Liver (tissue), 9 donors: ENCODE measurements around the gene IGF1R. TPM values are rescaled to one million over a fixed set of nuclear protein-coding genes. Genes with fewer than 3 reads are reported as not detected.

Experiments used
- DNase-seq: peaks from one replicate; pipeline ENCODE4 v3.0.0-alpha.2; 2017; ENCODE audit warnings: low spot score
- H3K27ac ChIP-seq, 2 donors: one replicate each; pipeline ENCODE4 v1.7.0; 2013; ENCODE audit warnings: inconsistent platforms in 2 of 2, low read length in 2 of 2, control low read depth in 1 of 2, low read depth in 1 of 2, mild to moderate bottlenecking in 1 of 2
- H3K27me3 ChIP-seq, 4 donors: one replicate each; pipeline versions ENCODE4 v1.6.1 to v1.7.0; 2013; ENCODE audit warnings: low read length in 3 of 4, inconsistent platforms in 1 of 4, mild to moderate bottlenecking in 1 of 4, moderate library complexity in 1 of 4; ENCODE audit not compliant: control insufficient read depth in 4 of 4, insufficient read depth in 4 of 4
- H3K36me3 ChIP-seq, 4 donors: one replicate each; pipeline versions ENCODE4 v1.6.1 to v1.7.0; 2013; ENCODE audit warnings: low read length in 3 of 4, mild to moderate bottlenecking in 3 of 4, low read depth in 1 of 4, moderate library complexity in 1 of 4; ENCODE audit not compliant: control insufficient read depth in 4 of 4, insufficient read depth in 3 of 4
- H3K4me1 ChIP-seq, 4 donors: one replicate each; pipeline versions ENCODE4 v1.6.1 to v1.7.0; 2013; ENCODE audit warnings: low read length in 3 of 4, mild to moderate bottlenecking in 3 of 4, moderate library complexity in 1 of 4; ENCODE audit not compliant: control insufficient read depth in 4 of 4, insufficient read depth in 4 of 4
- H3K4me3 ChIP-seq, 3 donors: one replicate each; pipeline versions ENCODE4 v1.6.1 to v1.7.0; 2013; ENCODE audit warnings: low read length in 3 of 3, control low read depth in 1 of 3, low read depth in 1 of 3, mild to moderate bottlenecking in 1 of 3
- H3K9ac ChIP-seq, 2 donors: one replicate each; pipeline ENCODE4 v1.7.0; 2013; ENCODE audit warnings: low read length in 2 of 2, mild to moderate bottlenecking in 2 of 2, moderate library complexity in 2 of 2, control low read depth in 1 of 2, low read depth in 1 of 2
- H3K9me3 ChIP-seq, 4 donors: one replicate each; pipeline versions ENCODE4 v1.6.1 to v1.7.0; 2013; ENCODE audit warnings: low read length in 3 of 4; ENCODE audit not compliant: control insufficient read depth in 4 of 4
- ATF3 ChIP-seq: IDR thresholded peaks from 2 replicates; pipeline ENCODE4 v1.6.1; 2016; ENCODE audit warnings: antibody characterized with exemption
- EGR1 ChIP-seq, 2 donors: IDR thresholded peaks; 2 replicates each; pipeline ENCODE4 v1.6.1; 2016 to 2018; ENCODE audit warnings: antibody characterized with exemption in 2 of 2, low read depth in 2 of 2
- FOXA2 ChIP-seq: IDR thresholded peaks from 2 replicates; pipeline ENCODE4 v1.6.1; 2016; ENCODE audit warnings: antibody characterized with exemption
- HNF4G ChIP-seq: IDR thresholded peaks from 2 replicates; pipeline ENCODE4 v1.6.1; 2016; ENCODE audit warnings: antibody characterized with exemption
- JUND ChIP-seq, 2 donors: IDR thresholded peaks; 2 replicates each; pipeline ENCODE4 v1.6.1; 2016; ENCODE audit warnings: antibody characterized with exemption in 2 of 2
- MAX ChIP-seq: IDR thresholded peaks from 2 replicates; pipeline ENCODE4 v1.6.1; 2016; ENCODE audit warnings: antibody characterized with exemption
- NR2F2 ChIP-seq: IDR thresholded peaks from 2 replicates; pipeline ENCODE4 v1.6.1; 2016; ENCODE audit warnings: antibody characterized with exemption
- RAD21 ChIP-seq, 2 donors: IDR thresholded peaks; 2 replicates each; pipeline ENCODE4 v1.6.1; 2016; ENCODE audit warnings: antibody characterized with exemption in 2 of 2, mild to moderate bottlenecking in 2 of 2
- RXRA ChIP-seq, 2 donors: IDR thresholded peaks; 2 replicates each; pipeline ENCODE4 v1.6.1; 2017 to 2018; ENCODE audit warnings: antibody characterized with exemption in 2 of 2, mild to moderate bottlenecking in 1 of 2
- SP1 ChIP-seq: IDR thresholded peaks from 2 replicates; pipeline ENCODE4 v1.6.1; 2018; ENCODE audit warnings: antibody characterized with exemption, mild to moderate bottlenecking
- TAF1 ChIP-seq: conservative IDR thresholded peaks from 2 replicates; pipeline ENCODE4 v1.6.1; 2016; ENCODE audit warnings: antibody characterized with exemption, mild to moderate bottlenecking
- YY1 ChIP-seq: IDR thresholded peaks from 2 replicates; pipeline ENCODE4 v1.6.1; 2016; ENCODE audit warnings: antibody characterized with exemption, mild to moderate bottlenecking
- ZBTB33 ChIP-seq: IDR thresholded peaks from 2 replicates; pipeline ENCODE4 v1.6.1; 2016; ENCODE audit warnings: antibody characterized with exemption
- WGBS: extraction: QIAGEN DNeasy Blood & Tissue Kit; methylation state at CpG from one replicate; pipeline ENCODE4 v1.1.7; 2013; 5-methylcytosine and 5-hydroxymethylcytosine counted together
- polyA plus RNA-seq, 2 donors: library from polyadenylated mRNA; stranded (reverse) in 1 of 2; unstranded in 1 of 2; fragments of 200-250 nt in 1 of 2; fragments of >200 nt in 1 of 2; fragmentation: Nextera tagmentation in 1 of 2; extraction: Ambion mirVana in 1 of 2; gene quantifications; one replicate each; pipeline versions ENCODE4 v1.2.1 to v1.2.3, GENCODE V29; 2013 to 2015
- total RNA-seq, 2 donors: library from RNA; depleted of rRNA; stranded (reverse); fragments of >200 nt; gene quantifications; one replicate each; pipeline ENCODE4 v1.2.3, GENCODE V29; 2014
- TF ChIP-seq, protein P1 (sequence below): fragments of 150-350 bp; IDR thresholded peaks from 2 replicates; pipeline ENCODE4 v1.5.1; 2017; ENCODE audit warnings: improper control_type of control experiment, low read depth, low read length; ENCODE audit not compliant: missing input control
- donor health status: healthy.
- donor health status: healthy.
- donor health status: healthy.
- donor health status: healthy.
- donor health status: healthy.

The IGF1R gene
- total and polyA plus RNA-seq, 4 donors, result 0.69 to 10.3 (median 3.2) TPM

DNA sequence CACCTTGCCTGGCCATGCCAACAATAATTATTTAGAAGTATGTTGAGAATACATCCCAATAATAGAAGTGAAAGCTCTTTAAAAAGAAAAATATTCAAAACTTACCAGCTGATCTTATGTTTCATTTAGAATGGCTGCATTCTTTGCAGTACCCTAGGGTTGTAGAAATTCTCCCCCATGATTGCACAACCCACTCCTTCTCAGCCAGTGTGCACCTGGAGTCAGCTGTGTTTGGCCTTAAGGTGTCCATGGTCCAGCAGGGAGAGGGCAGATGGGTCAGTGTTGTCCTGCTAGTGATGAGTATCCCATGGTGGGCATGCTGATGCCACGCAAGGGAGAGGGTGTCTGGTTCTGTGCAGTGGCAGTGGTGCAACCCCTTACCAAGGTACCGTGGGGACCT lies 117.3 kb downstream of the IGF1R start:
- Histone ChIP-seq H3K36me3 (no peaks in the 10 kb centered on the region), H3K4me1 (no peaks in the 10 kb centered on the region), H3K9me3 (no peaks in the 10 kb centered on the region), H3K4me3 (no peak overlapping the region), H3K27ac (no peak overlapping the region), H3K27me3 (peaks cover 0 to 2% (median 0%) of the 10 kb centered on the region in 4 donors), H3K9ac (no peak overlapping the region)
- DNase-seq, result no peak
- 96% methylated on average over 2 of the region's 2 CpGs for WGBS
- TF ChIP-seq TAF1 (no peak), FOXA2 (no peak), NR2F2 (no peak), YY1 (no peak), JUND (IDR thresholded peaks at IDR 0.05) (no peak), HNF4G (no peak), RXRA (IDR thresholded peaks at IDR 0.05) (no peak), ZBTB33 (no peak), EGR1 (IDR thresholded peaks at IDR 0.05; ENCODE audit: low read depth in 2 of 2) (no peak), SP1 (no peak)
- TF ChIP-seq, protein P1, sequence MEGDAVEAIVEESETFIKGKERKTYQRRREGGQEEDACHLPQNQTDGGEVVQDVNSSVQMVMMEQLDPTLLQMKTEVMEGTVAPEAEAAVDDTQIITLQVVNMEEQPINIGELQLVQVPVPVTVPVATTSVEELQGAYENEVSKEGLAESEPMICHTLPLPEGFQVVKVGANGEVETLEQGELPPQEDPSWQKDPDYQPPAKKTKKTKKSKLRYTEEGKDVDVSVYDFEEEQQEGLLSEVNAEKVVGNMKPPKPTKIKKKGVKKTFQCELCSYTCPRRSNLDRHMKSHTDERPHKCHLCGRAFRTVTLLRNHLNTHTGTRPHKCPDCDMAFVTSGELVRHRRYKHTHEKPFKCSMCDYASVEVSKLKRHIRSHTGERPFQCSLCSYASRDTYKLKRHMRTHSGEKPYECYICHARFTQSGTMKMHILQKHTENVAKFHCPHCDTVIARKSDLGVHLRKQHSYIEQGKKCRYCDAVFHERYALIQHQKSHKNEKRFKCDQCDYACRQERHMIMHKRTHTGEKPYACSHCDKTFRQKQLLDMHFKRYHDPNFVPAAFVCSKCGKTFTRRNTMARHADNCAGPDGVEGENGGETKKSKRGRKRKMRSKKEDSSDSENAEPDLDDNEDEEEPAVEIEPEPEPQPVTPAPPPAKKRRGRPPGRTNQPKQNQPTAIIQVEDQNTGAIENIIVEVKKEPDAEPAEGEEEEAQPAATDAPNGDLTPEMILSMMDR, result no peak

DNA sequence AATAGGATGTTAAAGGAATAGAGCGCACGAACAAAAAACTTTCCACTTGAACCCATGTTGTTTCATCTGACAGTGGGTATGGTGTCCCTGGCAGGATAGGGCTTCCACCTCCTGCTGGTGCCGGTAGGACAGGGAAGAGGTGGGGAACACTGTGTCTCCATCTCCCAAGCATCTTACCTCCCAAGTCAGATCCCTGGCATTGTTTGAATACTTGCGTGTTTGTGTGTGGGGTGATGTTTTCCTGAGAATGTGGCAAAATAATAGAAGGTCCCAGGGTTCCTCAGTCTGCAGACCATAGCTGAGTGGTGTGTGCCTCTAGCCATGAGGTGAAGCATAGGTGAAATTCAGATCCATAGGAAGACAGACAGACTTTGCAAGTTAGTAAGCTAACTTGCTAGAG lies 119.4 kb downstream of the IGF1R start:
- H3K4me1 ChIP-seq, result no peaks in the 10 kb centered on the region
- H3K27ac ChIP-seq, result no peak overlapping the region
- TF ChIP-seq SP1 (no peak), HNF4G (no peak), ATF3 (no peak), YY1 (no peak), TAF1 (no peak), RAD21 (IDR thresholded peaks at IDR 0.05) (no peak), ZBTB33 (no peak), MAX (no peak)
- H3K4me3 ChIP-seq, result no peak overlapping the region
- peaks cover 0 to 6% (median 0%) of the 10 kb centered on the region in 4 donors for H3K27me3 ChIP-seq
- H3K36me3 ChIP-seq, result no peaks in the 10 kb centered on the region
- no peaks in the 10 kb centered on the region for H3K9me3 ChIP-seq
- no peak for DNase-seq
- 93% methylated on average over 4 of the region's 4 CpGs for WGBS
- no peak overlapping the region for H3K9ac ChIP-seq
